Measurements from ENCODE around the gene PHEX.

PHEX gene

GRCh38 chrX:22148565-22148964 lies 116.4 kb downstream of the PHEX start:
- DNase-seq (ENCODE audit: low spot score) (no peak), FAIRE-seq (no peak)

GRCh38 chrX:22150371-22150770 lies 118.2 kb downstream of the PHEX start:
- no peak for DNase-seq (ENCODE audit: low spot score)
- FAIRE-seq: no peak

- DNase-seq (ENCODE audit: low spot score) (no peak), FAIRE-seq (no peak)
These were observed 123.0 kb downstream of the PHEX start for GRCh38 chrX:22155126-22155525.

GRCh38 chrX:22159071-22159470 lies 126.9 kb downstream of the PHEX start:
- FAIRE-seq (peak; percentile 68), DNase-seq (ENCODE audit: low spot score) (no peak)

GRCh38 chrX:22163326-22163725 lies 131.2 kb downstream of the PHEX start:
- no peak for FAIRE-seq
- DNase-seq (ENCODE audit: low spot score): no peak

- peak; percentile 97 for FAIRE-seq
- peak; percentile 74 for DNase-seq (ENCODE audit: low spot score)
These were observed 132.8 kb downstream of the PHEX start for GRCh38 chrX:22164770-22165388.

- DNase-seq (ENCODE audit: low spot score): no peak
- FAIRE-seq: peak; percentile 79
These were observed 133.8 kb downstream of the PHEX start for GRCh38 chrX:22165732-22166457.

- DNase-seq (ENCODE audit: low spot score) (no peak), FAIRE-seq (no peak)
These were observed 139.3 kb downstream of the PHEX start for GRCh38 chrX:22171287-22172060.

GRCh38 chrX:22173966-22174365 lies 141.8 kb downstream of the PHEX start:
- DNase-seq (ENCODE audit: low spot score) (no peak), FAIRE-seq (no peak)

GRCh38 chrX:22177950-22178515 lies 145.9 kb downstream of the PHEX start:
- no peak for DNase-seq (ENCODE audit: low spot score)
- no peak for FAIRE-seq

- no peak for FAIRE-seq
- DNase-seq (ENCODE audit: low spot score): no peak
These were observed 152.0 kb downstream of the PHEX start for GRCh38 chrX:22184096-22184495.

- no peak for FAIRE-seq
These were observed 154.0 kb downstream of the PHEX start for GRCh38 chrX:22186165-22186564.

GRCh38 chrX:22192419-22193060 lies 160.4 kb downstream of the PHEX start:
- DNase-seq (ENCODE audit: low spot score): peak; percentile 33
- FAIRE-seq: peak; percentile 80

More at GRCh38 chrX:22186165-22186564, 154.0 kb downstream of the PHEX start:
- no peak for DNase-seq (ENCODE audit: low spot score)

- DNase-seq (ENCODE audit: low spot score) (no peak), FAIRE-seq (no peak)
These were observed 161.9 kb downstream of the PHEX start for GRCh38 chrX:22193851-22194659.

- no peak for FAIRE-seq
- no peak for DNase-seq (ENCODE audit: low spot score)
These were observed 162.5 kb downstream of the PHEX start for GRCh38 chrX:22194660-22194945.

- FAIRE-seq (no peak), DNase-seq (ENCODE audit: low spot score) (no peak)
These were observed 164.0 kb downstream of the PHEX start for GRCh38 chrX:22196149-22196548.

GRCh38 chrX:22202251-22202650 lies 170.1 kb downstream of the PHEX start:
- FAIRE-seq (no peak), DNase-seq (ENCODE audit: low spot score) (no peak)

GRCh38 chrX:22203186-22203585 lies 171.1 kb downstream of the PHEX start:
- no peak for FAIRE-seq
- DNase-seq (ENCODE audit: low spot score): no peak

GRCh38 chrX:22206781-22207180 lies 174.7 kb downstream of the PHEX start:
- no peak for FAIRE-seq
- no peak for DNase-seq (ENCODE audit: low spot score)

GRCh38 chrX:22220941-22221340 lies 188.8 kb downstream of the PHEX start:
- FAIRE-seq: peak; percentile 84
- peak; percentile 86 for DNase-seq (ENCODE audit: low spot score)

- DNase-seq (ENCODE audit: low spot score) (no peak), FAIRE-seq (no peak)
These were observed 202.3 kb downstream of the PHEX start for GRCh38 chrX:22234380-22234779.

Data from RCC 7860 (cell line).